HG02610 (cell line): ENCODE results near the gene EYS.
"Not testable (repeated sequence)": the region's sequence is repeated elsewhere in the genome, so short reads cannot be mapped to it uniquely, and the experiment has no call there.

Source experiments
- ATAC-seq: cut with Tn5 transposase; IDR thresholded peaks from one replicate; pipeline ENCODE4 v1.9.1; 2021; ENCODE audit warnings: mild to moderate bottlenecking, moderate library complexity; ENCODE audit not compliant: unreplicated experiment

Gene EYS

DNA sequence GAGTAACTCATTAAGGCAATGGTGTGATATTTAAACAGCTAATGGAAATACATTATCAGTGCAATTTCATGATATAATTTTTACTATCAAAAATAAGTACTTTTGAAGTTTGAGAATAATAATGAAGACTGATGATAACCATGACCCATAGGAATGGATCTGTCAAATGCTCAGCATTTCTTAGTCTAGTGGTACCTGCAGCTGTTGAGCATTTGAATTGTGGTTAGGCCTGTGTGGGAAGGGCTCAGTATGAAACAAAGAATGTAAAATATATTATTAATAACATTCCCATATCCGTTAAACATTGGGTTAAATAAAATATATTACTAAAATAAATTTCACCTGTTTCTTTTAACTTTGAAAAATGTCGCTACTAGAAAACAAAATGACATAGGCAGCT, 1898.5 kb downstream of the EYS start:
- no peak for ATAC-seq

DNA sequence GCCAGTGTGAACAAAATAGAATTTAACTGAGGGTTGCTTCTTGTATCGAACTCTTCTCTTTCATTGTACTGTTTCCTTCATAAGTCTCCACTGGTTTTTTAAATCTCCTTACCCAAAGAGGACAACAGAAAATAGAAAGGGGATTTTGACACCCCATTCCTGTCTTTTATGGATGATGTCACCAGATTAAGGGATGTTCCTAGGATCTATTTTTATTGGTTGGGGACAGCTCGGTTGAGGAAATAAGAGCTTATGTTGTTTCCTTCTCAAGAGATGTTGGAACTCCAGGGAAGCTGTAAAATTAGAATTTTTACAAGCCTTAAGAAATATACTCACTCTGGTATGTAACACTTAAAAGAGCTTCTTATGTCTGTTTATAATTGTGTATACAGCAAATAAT, 1900.0 kb downstream of the EYS start:
- ATAC-seq: no peak

DNA sequence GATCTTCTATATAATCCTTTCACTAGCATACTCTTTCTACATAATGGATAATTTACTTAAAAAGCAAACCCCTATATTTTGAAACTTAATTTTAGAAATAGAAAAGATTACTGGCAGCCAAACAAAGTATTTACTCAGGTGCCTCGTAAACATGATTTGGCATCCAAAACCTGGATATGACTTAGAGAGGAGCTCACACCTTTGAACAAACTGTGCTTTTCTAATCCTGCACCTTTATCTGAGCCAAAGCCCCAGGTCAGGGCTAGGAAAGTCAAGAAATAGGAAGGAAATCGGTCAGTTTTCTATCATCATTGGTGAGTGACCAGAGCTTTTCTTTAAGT, 1900.5 kb downstream of the EYS start:
- no peak for ATAC-seq

- ATAC-seq: no peak
These were observed 1901.0 kb downstream of the EYS start for GRCh38 chr6:63805808-63806572.

DNA sequence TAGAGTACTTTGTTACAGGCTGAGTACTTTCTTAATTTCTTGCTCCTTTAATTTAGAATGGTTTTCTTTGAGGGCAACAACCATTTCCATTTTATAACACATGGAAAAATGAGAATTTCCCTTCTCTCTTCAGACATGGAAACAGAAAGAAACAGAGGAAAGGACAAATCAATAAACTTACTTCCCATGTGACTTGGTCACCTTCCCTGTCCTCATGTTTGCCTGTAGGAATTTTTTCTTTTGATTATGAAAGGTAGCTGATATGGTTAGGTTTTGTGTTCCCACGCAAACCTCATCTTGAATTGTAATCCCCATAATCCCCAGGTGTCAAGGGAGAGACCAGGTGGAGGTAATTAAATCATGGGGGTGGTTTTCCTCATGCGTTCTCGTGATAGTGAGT, 1901.7 kb downstream of the EYS start:
- ATAC-seq: no peak

DNA sequence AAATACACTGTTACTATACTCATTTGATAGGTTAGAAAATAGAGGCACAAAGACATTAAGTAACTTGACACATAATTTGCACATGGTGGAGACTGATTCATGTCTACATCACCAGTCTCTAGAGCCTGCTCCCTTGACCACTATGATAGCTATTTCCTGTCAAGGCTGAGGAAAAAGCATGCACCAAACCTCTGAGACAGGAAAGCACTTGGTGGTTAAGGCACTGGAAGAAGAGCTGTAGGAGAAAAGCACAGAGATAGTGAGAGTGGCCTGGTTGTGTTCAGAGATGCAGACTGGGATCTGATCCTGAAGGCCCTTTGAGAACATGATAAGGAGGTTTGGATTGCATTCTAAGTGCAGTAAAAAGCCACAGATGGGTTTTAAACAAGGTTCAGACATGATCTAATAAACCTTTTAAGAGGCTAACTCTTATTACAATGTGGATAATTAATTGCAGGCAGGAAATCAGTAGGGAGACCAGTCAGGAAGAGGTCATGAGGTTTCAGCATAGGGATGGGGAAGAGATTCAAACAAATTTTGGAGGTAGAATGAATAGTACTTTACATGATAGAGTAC, 1902.6 kb downstream of the EYS start:
- no peak for ATAC-seq

DNA sequence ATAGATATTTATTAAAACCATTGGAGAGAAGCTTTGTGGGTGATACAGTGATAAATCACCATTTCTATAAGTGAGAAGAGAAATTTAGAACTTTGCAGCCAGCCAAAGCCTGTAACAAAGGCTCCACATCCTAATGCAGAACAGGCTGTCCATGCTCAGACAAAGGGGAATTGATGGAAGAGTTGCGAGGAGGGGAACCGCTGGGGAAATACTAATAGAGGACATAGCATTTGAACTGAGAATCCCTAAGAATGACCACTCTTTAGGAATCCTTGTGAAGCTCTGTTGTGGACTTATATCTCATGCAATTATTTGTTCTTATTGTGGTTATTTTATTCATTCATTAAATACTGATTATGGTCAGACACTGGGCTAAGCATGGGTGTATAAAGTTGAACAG, 1903.7 kb downstream of the EYS start:
- no peak for ATAC-seq

DNA sequence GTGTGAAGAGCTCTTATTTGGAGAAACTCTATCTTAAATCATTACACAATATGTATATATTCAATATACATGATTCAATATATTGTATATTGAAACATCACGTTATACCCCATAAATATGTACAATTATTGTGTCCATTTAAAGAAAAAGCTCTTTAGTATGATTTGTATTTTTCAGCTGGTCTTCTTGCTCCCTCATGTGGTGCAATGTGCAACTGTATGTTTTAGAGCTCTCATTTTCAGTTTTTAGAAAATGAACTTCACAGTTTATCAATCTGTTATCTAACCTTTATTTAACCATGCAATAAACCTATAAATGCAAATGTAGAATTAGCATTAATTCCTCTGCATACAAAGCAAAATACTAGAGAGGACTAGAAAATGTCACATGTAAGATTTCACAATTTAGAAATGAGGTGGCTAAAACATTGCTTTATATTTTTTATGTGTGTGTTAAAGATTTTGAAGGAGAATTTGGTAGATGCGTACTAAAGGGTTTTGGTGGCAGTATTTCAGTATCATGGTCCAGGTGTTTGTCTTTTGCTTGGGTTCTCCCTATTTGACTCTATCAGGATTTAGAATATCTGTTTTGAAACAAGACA, 1904.3 kb downstream of the EYS start:
- no peak for ATAC-seq

DNA sequence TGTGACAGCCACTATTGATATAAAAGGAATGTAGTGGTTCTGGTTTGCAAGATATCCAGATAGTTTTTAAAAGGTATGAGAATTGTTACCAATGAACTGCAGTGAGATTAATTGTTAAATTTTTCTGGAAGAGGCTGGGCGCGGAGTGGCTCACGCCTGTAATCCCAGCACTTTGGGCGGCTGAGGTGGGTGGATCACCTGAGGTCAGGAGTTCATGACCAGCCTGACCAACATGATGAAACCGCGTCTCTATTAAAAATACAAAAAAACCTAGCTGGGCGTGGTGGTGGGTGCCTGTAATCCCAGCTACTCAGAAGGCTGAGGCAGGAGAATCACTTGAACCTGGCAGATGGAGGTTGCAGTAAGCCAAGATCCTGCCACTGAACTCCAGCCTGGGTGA, 1906.6 kb downstream of the EYS start:
- ATAC-seq: not testable (repeated sequence)

- no peak for ATAC-seq
These were observed 1907.2 kb downstream of the EYS start for GRCh38 chr6:63799813-63800212.

- no peak for ATAC-seq
These were observed 1907.7 kb downstream of the EYS start for GRCh38 chr6:63799313-63799712.

DNA sequence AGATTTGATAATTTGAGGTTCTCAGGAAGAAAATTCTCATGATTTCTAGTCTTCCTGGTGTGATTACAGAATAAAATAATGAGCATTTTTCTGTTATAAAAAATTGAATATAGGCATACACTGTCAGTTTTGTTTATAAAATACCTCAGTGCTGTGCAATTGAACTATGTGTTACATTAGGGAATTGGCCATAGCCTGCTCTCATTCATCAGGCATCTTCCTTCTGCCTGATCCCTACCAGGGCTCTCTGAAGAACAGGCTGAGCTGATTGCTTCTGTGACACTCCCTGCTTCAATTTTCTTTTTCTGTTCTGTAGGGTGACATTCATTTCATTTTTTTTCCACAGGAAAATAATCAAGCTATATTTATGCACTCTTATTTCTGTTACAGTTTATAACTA, 1908.6 kb downstream of the EYS start:
- ATAC-seq: no peak

GRCh38 chr6:63797721-63798120, 1909.3 kb downstream of the EYS start:
- ATAC-seq: no peak

- no peak for ATAC-seq
These were observed 1911.2 kb downstream of the EYS start for GRCh38 chr6:63795826-63796225.

GRCh38 chr6:63795006-63795405, 1912.0 kb downstream of the EYS start:
- ATAC-seq: no peak

DNA sequence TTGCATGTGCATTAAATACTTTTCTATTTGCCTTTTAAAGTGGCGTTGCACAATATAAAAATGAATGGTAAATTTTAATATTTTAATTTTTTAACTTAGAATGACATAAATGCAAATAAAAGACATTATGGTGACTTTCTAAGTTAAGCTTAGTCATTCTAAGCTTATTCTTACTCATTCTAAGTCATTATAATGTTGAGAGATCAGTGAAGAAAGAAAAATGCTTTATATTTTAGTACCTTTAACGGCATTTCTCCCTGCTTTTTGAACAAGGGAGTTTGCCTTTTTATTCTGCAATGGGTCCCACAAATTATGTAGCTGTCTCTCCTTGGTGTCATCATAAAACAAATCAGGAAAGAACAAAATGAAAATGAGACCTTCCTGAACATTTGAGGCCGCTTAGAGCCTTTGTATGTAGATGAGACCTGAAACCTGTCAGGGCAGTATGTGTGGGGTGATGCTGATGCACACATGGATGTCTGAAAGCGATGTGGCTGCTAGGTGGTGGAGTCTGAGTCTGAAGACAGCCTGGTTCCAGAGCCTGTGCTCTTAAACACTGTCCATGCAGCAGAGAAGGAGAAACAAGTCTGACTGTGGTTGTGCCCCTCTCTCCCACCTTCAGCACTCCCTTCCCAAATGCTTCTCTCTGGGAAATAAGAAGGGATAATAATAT, 1913.4 kb downstream of the EYS start:
- ATAC-seq: peak; percentile 61

- ATAC-seq: no peak
These were observed 1914.1 kb downstream of the EYS start for GRCh38 chr6:63792736-63793464.

DNA sequence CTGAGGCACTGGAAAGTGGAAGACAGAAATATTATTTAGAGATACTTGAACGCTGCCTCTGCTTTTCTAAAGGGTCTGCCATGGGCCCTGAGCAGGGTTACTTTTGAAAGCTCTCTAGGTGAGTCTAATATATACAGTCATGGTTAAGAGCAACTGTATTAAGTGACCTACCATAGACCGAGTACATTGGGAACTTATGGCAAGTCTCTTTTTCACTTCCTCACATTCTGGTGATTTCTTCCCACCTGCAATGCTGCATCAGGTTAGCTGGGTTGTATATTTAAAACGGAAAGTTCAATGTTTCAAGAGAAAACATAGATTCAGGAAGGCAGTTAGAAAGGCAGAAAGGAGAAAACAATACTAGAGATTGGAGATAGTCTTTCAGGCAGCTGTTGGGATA, 1916.7 kb downstream of the EYS start:
- peak; percentile 52 for ATAC-seq

DNA sequence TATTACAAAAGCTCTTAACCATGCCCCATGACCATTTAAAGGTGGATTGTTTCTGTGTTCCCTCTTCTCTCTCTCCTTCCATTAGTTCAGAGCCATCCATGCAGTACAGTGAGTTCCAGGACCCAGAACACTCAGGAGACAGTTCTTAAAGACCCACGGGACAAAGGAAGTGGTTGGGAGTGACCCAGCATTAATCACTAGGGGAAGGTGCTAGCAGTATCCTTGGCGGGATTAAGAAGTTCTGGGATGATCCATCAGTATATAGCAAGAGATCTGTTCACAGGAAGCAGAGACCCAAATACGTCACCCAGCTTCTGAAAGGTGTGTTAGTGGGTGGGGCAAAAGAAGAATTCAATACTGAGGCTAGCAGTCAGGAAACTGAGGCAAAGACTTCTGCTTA, 1917.3 kb downstream of the EYS start:
- no peak for ATAC-seq

DNA sequence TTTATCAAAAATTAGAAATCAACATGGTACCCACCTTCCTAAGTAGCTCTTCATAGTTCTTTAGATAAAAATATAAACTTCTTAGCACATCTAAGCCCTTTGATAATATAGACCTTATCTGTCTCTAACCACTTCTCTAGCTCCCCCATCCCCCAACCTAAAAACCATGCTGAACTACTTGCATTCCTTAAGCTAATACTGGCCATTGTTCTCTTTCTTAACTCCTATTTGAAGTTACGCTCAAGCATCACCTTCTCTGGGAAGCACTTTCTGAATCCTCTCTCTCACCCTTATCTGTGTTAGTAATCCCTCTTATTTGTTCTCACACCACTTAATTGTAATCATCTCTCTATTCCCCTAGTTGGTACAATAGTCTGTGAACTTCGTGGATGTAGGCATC, 1918.5 kb downstream of the EYS start:
- ATAC-seq: no peak

DNA sequence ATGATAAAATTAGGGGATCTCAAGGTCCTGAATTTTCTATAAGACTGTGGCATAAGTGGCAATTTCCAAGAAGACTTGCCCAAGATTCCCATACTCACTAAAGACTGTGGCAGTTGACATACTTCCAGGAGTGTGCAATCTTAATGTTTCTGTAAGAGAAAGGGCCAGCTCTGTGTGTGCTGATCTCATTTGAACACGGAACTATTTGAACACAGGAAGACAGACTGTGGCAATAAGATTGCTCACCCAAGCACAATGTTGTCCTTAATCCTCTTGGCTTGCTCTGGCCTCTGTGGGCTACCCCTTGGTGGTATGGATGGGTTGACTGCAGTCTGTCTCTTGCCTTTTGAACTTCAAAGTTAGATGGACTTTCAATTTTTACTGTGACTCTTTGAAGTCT, 1920.0 kb downstream of the EYS start:
- ATAC-seq: no peak
